Coronary artery (tissue), 2 donors: Measurements from ENCODE around the gene MYOM1.

Experiments used
- DNase-seq: peaks from one replicate; pipeline ENCODE4 v3.0.0-alpha.2; 2017; ENCODE audit warnings: low spot score
- H3K27ac ChIP-seq, 2 donors: fragments of 200-600 bp; sonication (generic); one replicate each; pipeline ENCODE4 v1.5.1; 2016 to 2019
- H3K4me3 ChIP-seq: fragments of 200-600 bp; sonication (generic); 2 replicates; pipeline ENCODE4 v1.5.1; 2016; ENCODE audit warnings: mild to moderate bottlenecking, moderate library complexity
- CTCF ChIP-seq: fragments of 200-600 bp; sonication (generic); IDR thresholded peaks from one replicate; pipeline ENCODE4 v1.5.1; 2019; ENCODE audit warnings: antibody characterized with exemption

MYOM1 gene

GRCh38 chr18:3186678-3187658 lies 32.8 kb downstream of the MYOM1 start:
- TF ChIP-seq CTCF, result no peak
- DNase-seq, result no peak
- H3K4me3 ChIP-seq, result no peak overlapping the region
- H3K27ac ChIP-seq, result no peak overlapping the region

- no peak for DNase-seq
- no peak for TF ChIP-seq CTCF
- Histone ChIP-seq H3K4me3 (no peak overlapping the region), H3K27ac (no peak overlapping the region)
Measured at GRCh38 chr18:3184275-3184963, 35.3 kb downstream of the MYOM1 start.

DNA sequence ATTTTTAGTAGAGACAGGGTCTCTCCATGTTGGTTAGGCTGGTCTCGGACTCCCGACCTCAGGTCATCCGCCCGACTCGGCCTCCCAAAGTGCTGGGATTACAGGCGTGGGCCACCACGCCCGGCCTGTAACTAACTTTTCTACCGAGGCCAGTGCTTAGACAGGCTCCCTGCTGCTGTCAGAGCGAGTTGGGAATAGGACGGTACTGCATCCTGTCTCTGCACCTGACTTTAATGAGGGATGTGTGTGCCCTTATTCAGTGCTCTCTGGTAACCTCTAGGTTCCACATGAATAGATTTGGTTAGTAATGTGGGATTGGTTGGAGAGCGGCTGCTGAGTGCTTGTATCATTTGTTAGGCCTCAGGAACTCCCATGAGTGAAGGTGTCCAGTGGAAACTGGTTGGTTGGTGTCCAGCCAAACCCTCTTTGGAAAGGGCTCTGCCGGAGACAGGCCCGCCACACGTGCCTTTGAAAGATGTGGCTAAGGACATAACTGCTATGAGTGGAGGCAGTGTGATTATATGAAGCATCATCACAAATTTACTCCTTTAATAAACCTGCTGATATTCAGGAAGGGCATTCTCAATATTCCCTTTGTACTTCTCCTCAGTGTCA lies 36.6 kb downstream of the MYOM1 start:
- DNase-seq, result no peak
- no peak overlapping the region for H3K4me3 ChIP-seq
- no peak overlapping the region for H3K27ac ChIP-seq
- no peak for TF ChIP-seq CTCF

DNA sequence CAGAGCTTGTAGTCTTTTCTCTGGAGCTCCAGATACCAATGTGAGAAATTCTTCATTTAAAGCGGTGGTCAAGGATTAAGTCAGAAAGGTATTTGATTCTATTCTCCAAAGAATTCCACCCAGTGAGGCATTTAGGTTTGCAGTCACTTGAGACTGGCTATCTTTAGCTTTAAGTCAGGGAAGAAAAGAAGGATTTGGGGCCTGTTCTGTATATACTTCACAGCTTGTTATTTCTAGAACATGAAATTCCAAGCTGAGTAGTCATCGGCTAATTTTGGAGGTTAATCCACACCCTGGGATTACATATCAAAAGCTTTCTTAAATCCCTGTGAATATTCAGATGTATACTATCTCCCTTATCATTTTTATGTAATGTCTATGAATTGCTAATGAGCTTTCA lies 39.4 kb downstream of the MYOM1 start:
- H3K4me3 ChIP-seq, result no peak overlapping the region
- no peak for TF ChIP-seq CTCF
- peak overlapping the region; percentile 18 to 58 for H3K27ac ChIP-seq
- DNase-seq, result no peak

DNA sequence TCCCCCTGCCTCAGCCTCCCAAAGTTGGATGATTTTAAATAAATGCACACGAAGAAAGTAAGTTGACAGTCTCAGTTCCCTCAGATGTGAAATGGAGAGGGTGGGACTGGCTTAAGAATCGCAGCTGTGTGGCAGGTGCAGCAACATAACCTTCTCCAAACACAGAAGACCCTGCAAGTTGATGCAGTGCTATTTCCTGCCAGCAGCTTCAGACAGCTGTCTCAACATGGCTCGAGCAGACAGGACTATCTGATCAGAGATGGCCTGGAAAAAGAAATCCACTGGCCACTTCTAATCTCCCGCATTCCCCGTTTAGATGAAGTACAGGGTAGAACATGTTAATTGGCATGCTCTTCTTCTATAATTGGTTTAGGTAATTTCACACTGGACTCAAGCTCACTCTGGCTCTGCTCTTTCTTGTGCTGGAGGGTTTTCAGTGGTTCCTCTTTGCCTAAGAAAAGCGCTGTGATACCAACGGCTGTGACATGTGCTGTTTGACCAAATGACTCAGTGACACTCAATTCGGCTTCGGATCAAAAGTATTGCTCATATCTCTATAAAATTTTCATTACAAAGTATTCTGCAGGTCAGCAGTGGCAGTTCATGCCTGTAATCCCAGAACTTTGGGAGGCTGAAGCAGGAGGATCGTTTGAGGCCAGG lies 40.2 kb downstream of the MYOM1 start:
- DNase-seq, result no peak
- peak overlapping the region; percentile 18 to 34 for H3K27ac ChIP-seq
- H3K4me3 ChIP-seq, result no peak overlapping the region

More for the DNA sequence above, 40.2 kb downstream of the MYOM1 start:
- TF ChIP-seq CTCF, result no peak
